NCI-H2171 (cell line): ENCODE data around the gene ACSM2A.
"Not testable (repeated sequence)": the region's sequence is repeated elsewhere in the genome, so short reads cannot be mapped to it uniquely, and the experiment has no call there.

Experiments used
- DNase-seq: peaks from one replicate; lab custom pipeline; 2025; lab: John Stamatoyannopoulos, UW

Gene ACSM2A

DNA sequence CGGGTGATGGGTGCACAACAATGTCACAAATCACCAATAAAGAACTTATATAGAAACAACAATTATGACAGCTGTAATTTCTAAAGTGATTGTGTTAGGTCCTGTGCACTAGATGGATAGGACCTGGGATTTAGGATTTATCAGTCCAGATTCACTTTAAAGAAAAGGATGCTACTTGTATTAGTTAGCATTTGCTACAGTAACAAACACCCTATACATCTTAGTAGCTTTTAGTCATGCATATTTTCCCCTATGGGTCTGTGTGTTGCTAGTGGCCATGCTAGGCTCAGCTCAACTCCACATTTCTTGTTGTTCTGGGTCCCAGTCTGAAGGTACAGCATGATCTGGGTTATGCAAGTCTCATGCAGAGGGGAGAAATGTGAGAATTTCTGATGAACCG lies 7.9 kb downstream of the ACSM2A start:
- DNase-seq, result not testable (repeated sequence)

GRCh38 chr16:20460313-20460712 lies 9.0 kb downstream of the ACSM2A start:
- DNase-seq, result not testable (repeated sequence)

GRCh38 chr16:20468954-20469353 lies 17.6 kb downstream of the ACSM2A start:
- DNase-seq, result not testable (repeated sequence)

DNA sequence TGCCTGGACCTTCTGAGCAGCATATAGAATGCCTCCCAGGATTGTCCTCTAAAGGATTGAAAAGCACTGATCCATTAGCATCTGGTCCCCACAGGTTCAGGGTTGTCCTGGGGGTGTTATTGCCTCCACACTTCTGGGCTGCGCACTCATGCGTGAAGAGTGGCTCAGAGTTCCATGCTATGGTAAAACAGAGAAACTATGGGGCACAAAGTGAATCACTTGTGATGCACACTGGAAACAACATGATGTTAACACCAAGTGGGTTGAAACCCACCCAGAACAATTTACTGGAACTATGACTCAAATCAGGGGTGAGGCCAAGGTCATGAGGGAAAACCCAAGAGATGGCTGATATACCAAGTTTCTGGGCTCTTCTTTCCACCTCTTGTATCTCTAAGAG lies 18.6 kb downstream of the ACSM2A start:
- DNase-seq, result not testable (repeated sequence)

DNA sequence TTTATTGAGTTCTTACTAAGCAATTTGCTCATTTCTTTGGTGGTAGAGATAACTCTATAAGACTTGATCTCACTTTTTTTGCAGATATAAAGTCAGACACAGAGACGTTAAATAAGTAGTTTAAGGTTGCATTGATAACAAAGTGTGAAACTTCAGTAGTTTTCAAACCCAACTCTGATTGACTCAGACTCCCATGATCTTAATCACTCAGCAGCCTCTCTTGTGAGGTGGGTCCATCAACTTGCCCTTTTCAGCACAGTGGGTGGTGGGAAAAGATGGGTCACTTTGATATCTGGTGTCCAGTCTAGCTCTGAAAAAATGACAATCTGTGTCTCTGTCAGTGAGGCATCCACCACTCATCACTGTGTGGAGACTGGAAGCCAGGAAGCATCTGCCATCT lies 19.4 kb downstream of the ACSM2A start:
- not testable (repeated sequence) for DNase-seq

DNA sequence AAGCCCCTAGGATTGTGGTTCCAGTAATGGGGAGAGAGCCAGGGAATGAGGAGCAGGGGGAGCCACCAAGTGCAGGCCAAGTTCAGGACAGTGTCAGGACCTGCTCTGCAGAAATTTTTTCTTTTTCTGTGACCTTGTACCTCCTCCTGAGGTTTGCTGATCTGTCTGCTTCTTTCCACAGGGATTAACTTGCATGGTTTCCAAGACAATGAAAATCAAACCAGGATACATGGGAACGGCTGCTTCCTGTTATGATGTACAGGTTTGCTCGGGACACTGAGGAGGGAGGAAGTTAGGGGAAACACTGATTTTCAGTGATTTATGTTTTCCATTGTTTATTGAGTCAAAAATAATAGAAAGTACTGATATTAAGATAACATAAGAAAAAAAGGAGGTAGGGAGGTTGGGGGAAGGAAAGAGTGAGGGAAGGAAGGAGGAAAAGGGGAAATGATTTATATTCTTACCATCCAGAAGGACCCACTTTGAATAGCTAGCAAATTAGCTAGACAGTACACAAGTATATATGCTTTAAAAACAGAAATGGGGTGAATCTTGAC lies 25.9 kb downstream of the ACSM2A start:
- not testable (repeated sequence) for DNase-seq

DNA sequence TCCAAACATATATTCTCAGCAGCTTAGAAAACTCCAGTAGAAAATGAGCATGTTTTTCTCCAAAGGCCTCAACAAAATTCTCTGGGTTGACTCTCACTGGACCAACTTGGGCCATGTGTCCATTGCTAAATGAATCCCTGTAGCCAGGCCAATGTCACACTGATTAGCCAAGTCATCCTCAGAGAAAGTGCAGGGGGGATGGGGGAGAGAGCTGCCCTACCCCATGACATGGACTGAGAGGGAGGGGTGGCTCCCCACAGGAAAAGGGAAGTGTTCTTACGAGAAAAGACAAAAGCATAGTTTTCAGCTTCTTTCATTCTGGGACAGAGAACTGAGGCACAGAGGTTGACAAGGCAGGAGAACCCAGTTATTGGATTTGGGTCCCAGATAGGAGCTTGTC lies 32.7 kb downstream of the ACSM2A start:
- not testable (repeated sequence) for DNase-seq

DNA sequence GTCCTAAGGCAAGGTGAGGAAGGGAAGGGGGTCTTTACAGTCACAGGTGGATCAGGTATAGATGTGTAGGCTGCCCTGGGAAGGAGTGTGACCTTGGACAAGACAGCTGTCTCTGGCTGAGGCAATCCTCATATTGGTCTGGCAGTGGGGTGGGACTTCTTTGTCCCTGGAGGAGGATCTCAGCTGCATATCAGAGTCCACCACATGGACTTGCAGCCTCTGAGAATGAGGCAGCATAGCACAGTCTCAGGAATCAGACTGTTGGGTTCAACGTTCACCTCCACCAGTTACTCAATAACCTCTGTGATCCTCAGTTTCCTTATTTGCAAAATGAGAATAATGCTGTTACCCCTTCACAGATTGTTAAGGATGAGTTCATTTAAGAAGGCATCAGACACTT lies 33.4 kb downstream of the ACSM2A start:
- DNase-seq, result no peak

GRCh38 chr16:20485408-20485807 lies 34.1 kb downstream of the ACSM2A start:
- DNase-seq, result no peak

- DNase-seq, result not testable (repeated sequence)
These were observed 39.7 kb downstream of the ACSM2A start for GRCh38 chr16:20490994-20491393.

DNA sequence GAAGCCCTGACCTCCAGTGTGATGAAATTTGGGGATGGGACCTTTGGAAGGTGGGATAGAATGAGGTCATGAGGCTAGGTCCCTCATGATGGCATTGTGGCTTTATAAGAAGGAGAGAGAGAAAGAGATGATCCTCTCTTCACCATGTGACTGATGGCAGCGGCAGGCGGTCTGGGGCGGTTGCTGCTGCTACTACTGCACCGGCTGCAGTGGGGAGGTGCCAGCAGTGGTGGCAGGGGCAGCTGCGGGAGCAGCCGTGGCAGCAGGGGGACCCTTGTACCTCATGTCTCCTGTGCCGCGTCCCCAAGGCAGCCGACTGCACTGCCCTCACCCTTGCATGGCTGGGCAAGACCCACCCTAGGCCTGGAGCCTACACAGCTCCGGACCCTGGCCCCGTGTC lies 40.1 kb downstream of the ACSM2A start:
- not testable (repeated sequence) for DNase-seq

DNA sequence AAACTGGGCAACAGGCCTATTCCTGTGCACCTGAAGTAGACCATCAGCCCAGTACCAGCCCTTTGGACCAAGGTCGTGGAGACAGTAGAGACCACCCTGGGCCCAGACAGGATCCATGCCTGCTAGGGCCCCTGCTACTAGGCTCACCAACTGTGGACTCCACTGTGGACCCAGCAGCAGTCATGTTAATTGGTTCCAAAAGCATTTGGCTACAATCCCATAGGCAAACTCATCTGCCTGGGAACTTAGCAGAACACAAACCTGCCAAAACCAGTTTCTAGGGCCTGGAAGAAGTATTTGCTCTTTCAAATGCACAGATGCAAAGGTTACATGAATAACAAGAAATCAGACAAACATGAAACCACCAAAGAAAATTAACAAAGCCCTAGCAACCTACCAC lies 53.1 kb downstream of the ACSM2A start:
- no peak for DNase-seq

DNA sequence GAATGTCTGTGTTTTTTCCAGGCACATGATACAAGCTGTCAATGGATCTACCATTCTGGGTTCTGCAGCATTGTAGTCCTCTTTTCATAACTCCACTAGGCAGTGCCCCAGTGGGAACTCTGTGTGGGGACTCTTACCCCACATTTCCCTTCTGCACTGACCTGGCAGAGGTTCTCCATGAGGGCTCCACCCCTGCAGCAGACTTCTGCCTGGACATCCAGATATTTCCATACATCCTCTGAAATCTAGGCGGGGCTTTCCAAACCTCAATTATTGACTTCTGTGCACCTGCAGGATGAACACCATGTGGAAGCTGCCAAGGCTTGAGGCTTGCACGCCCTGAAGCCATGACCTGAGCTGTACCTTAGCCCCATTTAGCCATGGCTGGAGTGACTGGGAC lies 56.0 kb downstream of the ACSM2A start:
- no peak for DNase-seq

DNA sequence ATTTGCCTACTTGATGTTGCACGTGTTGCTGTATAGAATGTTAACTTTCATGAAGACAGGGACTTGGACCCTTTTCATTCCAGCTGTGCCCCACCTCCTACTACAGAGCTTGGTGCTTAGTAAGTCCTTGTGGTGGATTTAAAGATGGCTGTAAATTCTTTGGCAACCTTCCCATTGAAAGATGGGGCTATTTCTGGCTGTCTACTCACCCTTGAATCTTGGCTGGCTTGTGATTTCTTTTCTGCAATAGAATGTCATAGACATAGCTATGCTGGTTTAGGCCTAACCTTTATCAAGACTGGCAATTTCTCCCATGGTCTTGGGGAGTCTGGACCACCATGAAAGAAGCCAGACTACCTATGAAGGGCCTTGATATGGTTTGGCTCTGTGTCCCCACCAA lies 59.0 kb downstream of the ACSM2A start:
- DNase-seq, result no peak

DNA sequence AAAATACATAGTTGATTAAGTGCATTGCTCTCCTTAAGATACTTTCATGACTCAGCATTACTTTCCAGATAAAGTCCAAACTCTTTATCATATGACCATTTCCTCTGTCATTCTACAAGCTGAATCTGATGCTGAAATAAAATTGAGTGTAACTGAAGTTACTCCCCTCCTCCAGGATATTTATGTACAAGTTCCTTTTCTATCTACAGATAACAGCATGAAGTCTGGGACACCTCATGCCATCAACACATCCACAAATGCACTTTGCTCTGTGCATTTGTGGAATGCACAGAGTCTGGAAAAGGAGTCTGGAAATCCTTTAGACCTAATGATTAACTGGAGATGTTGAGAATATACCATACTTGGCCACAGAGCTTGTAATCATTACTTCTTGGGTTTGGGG lies 64.4 kb downstream of the ACSM2A start:
- DNase-seq, result no peak

DNA sequence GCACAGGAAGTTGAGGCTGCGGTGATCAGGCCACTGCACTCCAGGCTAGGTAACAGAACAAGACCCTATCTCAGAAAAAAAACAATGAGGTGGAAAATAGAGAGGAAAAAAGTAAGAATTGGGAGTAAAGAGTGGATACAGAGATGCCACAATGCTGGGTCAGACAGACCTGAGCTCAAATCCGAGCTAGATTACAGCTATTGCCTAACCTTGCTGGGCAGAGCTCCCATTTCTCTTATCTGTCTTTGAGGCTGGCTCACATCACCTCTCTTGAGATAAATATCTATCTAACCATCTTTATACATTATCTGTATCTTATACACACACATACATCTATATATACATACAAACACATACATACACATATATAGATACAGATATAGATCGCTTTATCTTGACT lies 65.8 kb downstream of the ACSM2A start:
- DNase-seq, result no peak

- DNase-seq, result no peak
These were observed 67.9 kb downstream of the ACSM2A start for GRCh38 chr16:20519231-20519630.

GRCh38 chr16:20520103-20520502 lies 68.8 kb downstream of the ACSM2A start:
- no peak for DNase-seq

DNA sequence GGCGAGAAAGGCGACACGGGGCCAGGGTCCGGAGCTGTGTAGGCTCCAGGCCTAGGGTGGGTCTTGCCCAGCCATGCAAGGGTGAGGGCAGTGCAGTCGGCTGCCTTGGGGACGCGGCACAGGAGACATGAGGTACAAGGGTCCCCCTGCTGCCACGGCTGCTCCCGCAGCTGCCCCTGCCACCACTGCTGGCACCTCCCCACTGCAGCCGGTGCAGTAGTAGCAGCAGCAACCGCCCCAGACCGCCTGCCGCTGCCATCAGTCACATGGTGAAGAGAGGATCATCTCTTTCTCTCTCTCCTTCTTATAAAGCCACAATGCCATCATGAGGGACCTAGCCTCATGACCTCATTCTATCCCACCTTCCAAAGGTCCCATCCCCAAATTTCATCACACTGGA lies 80.5 kb downstream of the ACSM2A start:
- DNase-seq, result not testable (repeated sequence)

DNA sequence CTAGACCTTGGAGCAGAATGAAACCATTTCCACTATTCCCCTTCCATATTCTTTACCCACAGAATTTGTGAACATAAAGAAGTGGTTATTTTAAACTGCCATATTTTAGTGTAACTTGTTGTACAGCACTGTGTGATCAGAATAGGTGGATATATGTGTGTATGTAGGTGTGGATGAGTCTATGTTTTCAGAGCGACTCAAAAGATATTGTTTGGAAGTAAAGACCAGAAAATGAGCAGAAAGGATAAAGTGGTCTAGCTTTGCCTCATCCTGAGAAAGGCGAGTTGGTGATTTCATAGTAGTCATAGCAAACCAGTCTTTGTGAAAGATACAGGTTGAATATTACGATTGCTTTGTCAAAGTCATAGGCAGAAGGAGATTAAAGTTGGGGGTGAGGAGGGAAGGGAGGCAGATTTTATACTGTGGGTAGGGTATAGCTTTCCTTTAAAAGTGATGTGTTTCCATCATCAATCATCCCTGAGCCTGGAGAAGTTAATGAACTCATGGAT lies 81.0 kb downstream of the ACSM2A start:
- not testable (repeated sequence) for DNase-seq

DNA sequence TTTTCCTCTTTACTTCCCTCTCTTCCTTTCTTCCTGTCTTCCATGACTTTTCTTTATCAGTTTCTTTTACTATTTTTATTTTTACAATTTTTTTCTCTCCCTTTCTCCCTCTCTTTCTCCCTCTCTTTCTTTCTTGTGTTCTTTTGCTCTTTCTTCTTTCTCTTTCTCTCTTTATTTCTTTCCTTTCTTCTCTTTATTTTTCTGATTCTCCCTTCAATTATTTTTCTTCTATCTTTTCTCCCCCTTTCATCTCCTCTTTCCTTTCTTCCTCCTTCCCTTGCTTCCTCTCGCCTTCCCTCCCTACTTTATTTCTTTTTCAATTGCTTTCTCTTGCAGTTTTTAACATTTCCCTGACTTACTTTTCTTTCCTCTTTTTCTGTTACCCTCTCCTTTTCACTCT lies 85.3 kb downstream of the ACSM2A start:
- not testable (repeated sequence) for DNase-seq
